ENCODE results near the gene EXPH5. TPM values are rescaled to one million over a fixed set of nuclear protein-coding genes. Genes with fewer than 3 reads are reported as not detected.
"Not testable (repeated sequence)": the region's sequence is repeated elsewhere in the genome, so short reads cannot be mapped to it uniquely, and the experiment has no call there.

Gene EXPH5
- polyA plus RNA-seq, 3 donors = 3.0 to 4.9 (median 3.8) TPM

DNA sequence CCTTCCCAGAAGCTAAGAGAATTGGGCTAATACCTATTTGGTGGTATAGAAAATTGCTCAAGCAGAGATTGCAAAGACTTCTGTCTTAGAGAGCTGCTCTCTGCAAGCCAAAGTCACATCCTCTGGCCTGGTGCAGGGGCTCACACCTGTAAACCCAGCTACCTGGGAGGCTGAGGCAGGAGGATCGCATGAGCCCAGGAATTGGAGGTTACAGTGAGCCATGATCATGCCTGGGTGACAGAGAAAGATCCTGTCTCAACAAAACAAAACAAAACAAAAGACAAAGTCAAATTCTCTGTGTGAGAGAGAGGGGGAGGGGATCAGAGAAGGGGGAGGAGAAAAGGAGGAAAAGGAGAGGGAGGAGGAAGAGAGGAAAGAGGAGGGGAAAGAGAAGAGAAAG lies 15.0 kb upstream of the EXPH5 start:
- DNase-seq (ENCODE audit: extremely low read depth in 1 of 11, low read depth in 9 of 11, low spot score in 4 of 11) = no peak

DNA sequence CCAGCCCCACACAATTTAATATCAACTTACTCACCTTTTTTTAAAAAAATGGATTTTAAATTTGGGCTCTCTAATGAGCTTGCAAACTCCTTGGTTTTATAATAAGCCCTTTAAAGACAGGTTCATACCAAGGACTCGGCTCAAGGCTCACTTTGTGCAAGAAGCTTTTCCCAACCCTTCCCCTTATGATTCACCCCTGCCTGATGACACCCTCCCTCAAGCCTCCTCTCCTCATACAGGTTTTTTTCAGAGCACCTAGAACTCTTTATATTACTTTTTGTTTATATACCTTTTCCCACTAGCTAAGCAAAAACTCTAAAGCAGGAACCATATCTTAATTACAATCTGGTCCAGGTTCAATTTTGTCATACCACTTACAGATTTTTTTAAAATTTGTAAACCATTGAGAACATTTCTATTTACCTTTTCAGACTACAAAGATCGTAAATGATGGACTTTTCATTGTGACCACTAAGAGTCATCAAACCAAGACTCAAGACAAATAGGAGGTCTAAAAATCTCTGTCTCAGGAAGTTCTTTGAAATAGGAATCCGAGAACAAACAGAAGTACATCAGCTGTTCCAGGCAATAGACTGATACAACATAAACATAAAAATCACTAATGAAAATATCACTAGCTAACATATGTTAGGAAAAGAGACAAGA lies 13.1 kb upstream of the EXPH5 start:
- DNase-seq (ENCODE audit: extremely low read depth in 1 of 11, low read depth in 9 of 11, low spot score in 4 of 11) = no peak

DNA sequence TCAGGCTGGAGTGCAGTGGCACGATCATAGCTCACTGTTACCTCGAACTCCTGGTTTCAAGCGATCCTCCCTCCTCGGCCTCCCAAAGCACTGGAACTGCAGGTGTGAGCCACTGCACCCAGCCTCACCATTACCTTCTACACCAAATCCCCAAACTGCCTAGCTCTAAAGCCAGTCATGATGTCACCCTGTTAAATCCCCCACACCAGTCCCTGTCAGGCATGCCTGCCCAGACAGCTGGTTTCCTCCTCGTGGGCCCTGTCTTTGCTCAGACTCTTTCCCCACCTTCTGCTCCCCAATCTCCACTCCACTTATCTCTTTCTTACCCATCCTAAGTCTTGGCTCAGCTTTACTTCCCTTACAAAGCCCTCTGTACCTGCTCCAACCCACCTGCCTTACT lies 12.5 kb upstream of the EXPH5 start:
- DNase-seq (ENCODE audit: extremely low read depth in 1 of 11, low read depth in 9 of 11, low spot score in 4 of 11) = no peak

DNA sequence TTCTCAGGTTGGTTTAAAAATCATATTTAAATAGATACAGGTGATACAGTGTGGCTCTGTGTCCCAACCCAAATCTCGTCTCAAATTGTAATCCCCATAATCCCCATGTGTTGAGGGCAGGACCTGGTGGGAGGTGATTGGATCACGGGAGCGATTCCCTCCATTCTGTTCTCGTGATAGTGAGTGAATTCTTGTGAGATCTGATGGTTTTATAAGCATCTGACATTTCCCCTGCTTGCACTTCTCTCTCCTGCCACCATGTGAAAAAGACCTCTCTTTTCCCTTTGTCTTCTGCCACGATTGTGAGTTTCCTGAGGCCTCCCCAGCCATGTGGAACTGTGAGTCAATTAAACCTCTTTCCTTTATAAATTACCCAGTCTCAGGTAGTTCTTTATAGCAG lies 9.2 kb upstream of the EXPH5 start:
- DNase-seq (ENCODE audit: extremely low read depth in 1 of 11, low read depth in 9 of 11, low spot score in 4 of 11) = not testable (repeated sequence)

DNA sequence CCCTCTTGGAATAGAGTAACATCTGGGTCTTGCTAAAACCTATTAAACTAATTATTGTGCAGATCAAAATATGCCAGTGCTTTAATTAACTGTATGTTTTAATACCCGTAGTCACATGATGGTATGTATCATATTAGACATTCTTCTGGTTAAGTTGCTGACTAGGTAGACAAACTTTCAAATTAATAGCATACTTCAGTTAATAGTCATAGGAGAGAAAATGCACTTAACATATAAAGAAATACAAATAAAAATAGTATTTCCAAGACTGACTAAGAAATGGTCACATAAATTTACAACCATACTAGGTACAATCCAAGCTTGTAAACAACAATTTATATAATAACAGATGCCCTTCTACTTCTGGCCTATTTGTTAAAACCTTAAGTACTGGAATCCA lies 7.6 kb upstream of the EXPH5 start:
- no peak for DNase-seq (ENCODE audit: extremely low read depth in 1 of 11, low read depth in 9 of 11, low spot score in 4 of 11)

DNA sequence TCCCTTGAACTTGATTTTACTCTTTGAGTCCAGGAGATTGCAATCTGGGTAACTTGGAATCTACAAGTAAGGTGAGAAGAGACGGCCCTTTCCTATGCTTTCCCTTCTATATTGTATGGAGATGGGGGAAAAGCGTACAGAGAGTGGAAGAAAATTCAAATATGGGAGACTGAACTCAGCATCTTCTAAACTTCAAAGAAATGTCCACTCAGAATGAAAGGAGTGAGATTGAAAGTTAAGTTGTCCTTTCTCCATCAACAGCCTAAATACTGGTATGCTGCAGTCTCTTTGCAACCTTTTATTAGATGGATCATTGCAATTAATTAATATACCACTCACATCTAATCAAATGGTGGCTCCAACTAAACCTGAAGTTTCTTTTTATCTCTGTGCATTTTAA lies 6.4 kb upstream of the EXPH5 start:
- no peak for DNase-seq (ENCODE audit: extremely low read depth in 1 of 11, low read depth in 9 of 11, low spot score in 4 of 11)

DNA sequence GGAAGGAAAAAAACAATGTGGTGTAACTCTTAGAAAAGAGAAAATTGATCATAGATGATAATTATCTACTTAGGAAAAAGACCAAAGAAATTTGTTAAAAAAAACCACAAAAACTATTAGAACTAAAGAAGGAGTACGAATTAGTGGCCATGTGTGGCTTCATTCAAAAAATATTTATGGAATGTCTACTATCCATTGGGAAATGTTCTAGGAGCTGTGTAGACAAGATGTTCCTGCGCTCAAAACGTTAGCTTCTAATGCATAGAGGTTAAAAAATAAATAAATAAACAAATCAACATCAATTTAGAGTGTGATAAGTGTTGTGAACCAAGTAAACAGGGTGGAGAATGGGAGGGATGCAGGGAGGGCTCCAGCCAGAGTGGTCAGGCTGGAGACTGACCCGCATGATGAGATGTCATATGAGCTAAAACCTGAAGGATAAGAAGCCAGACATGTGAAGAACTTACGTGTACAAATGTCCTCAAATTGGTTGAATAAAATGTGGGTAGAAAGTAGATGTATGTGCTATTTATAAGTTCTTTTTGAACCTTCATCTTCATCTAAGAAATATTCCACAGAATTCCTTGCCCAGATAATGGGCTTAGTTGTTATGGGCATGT lies 4.3 kb upstream of the EXPH5 start:
- no peak for DNase-seq (ENCODE audit: extremely low read depth in 1 of 11, low read depth in 9 of 11, low spot score in 4 of 11)

DNA sequence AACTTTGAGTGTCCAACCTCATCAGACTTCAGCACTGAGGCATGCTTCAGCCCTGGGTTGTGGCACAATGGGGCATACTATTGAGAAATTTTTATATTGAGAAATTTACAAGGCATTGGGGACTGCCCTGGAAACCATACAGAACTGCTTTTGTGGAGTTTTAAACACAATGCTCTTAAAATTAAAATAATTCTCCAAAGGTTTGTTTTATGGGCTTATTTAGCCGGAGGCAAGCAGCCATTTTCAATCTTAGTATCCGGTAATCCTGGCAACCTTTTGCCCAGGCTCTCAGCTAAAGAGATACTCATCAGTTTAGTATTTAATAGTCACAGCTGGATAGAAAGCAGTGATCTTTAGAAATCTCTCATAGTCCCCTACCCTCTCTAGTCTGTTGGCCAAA lies 3.1 kb upstream of the EXPH5 start:
- DNase-seq (ENCODE audit: extremely low read depth in 1 of 11, low read depth in 9 of 11, low spot score in 4 of 11) = no peak

DNA sequence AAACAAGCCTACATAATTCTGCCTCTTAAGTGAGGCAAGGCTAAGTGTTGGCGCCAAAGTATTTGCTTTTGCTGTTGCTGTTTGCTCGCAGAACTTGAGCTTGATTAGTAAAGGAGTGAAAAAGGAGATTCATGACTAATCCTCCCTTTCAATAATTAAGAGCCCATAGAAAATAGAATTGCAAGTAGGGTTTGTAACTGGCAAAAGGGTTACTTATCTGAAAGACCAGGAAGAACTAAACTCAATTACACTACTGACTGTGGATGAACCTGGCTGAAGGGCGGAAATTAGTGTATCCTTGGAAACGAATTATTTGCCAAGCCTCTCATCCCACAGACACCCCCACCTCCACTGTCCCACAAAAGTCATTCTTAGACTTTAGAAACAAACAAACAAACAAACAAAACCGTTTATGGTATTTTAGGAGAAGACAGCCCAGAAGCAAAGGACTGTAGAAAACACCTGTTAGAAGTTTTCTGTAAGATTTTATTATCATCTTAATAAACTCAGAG lies 411 bp upstream of the EXPH5 start:
- DNase-seq (ENCODE audit: extremely low read depth in 1 of 11, low read depth in 9 of 11, low spot score in 4 of 11) = no peak

DNA sequence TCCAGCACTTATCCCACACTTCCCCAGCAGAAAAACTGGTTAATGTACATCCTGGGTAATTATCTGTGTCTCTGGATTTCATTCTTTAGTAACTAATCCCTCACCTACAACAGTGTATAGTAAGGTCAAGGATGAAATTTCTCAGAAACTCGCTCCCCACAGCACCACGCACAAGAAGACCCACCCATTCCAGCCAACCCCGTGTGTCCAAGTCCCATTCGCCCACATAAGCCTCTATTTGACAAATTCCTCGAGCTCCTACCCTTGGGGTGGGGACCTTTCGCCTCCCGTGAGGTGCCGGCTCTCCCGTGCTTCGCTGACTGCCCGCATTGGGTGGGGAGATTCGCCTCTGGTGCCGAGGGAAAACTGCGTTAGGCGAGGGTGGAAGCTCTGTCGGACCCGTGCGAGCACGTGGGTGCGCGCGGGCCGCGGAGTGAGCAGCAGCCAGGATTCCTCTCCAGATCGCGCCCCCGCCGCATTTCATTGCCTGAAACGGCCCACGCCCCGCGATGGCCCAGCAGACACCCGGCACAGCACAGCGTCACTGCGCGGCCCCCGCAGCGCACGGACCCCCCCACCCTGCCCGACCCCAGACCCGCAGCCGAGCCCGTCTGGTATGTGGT lies 866 bp downstream of the EXPH5 start:
- peak in 4 of 11 donors; percentile 17 to 31 (median 21) for DNase-seq (ENCODE audit: extremely low read depth in 1 of 11, low read depth in 9 of 11, low spot score in 4 of 11)

DNA sequence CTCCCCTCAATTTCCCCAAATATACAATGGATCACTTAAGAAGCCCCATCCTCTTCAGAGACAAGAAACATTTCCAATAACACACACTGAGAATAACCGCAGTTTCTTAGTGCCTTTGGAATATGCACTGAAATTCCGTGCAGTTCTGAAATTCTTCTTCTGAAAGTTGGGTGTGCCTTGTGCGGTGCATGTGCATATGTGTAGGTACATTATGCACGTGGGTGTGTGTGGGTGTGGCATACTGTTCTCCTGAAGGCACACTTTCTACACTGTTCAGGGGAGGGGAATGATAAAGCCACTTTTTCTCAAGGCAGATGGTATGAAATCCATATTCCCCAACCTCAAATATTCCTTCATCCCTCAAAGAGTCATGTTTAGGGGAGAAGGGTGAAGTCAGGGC lies 1.7 kb downstream of the EXPH5 start:
- no peak for DNase-seq (ENCODE audit: extremely low read depth in 1 of 11, low read depth in 9 of 11, low spot score in 4 of 11)

DNA sequence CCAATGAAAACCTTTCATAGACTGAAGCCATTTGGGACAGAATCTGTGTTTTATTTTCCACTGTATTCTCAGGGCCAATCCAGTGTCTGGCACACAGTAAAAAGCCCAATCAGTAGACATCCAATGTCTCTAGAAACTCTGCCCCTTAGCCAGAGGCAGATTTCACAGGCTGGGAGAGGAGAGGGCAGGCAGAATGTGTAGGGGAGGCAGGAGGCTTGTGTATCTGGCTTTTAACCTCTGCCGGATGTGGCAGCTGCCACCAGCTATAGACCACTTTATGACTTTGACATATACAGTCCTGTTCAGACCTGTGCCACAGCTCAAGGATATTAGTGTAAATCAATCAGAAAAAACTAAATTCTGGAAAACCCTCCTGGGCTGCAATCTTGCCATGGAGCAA lies 4.4 kb downstream of the EXPH5 start:
- DNase-seq (ENCODE audit: extremely low read depth in 1 of 11, low read depth in 9 of 11, low spot score in 4 of 11) = no peak

DNA sequence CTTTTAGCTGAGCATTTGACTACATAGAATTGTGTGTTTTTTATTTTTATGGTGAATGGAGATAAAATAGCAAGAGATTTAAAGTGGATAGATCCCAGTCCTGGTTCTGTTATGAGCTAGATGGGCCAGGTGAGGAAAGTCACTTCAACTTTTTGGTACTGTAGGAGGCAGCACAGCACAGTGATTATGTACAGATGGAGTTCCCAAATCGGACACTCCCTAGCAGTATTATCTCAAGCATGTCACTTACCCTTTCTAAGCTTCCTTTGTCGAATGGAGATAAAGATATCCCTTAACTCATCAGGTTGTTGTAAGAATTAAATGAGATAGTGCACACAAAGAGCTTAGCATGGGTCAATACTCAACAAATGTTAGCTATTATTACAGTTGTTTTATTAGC lies 5.3 kb downstream of the EXPH5 start:
- DNase-seq (ENCODE audit: extremely low read depth in 1 of 11, low read depth in 9 of 11, low spot score in 4 of 11) = no peak

DNA sequence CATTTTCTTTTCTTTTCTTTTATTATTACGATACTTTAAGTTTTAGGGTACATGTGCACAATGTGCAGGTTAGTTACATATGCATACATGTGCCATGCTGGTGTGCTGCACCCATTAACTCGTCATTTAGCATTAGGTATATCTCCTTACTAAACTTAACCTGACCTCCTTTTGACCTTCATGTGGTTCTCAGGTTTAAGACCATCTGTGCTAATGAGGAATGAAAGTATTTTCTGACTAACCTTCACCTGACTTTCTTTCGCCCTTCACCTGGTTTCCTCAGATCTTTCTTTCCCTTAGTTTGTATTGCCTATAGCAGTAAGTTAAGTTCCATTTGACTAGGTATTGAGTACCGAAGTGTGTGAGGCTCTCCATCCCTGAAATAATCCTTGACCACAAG lies 6.5 kb downstream of the EXPH5 start:
- no peak for DNase-seq (ENCODE audit: extremely low read depth in 1 of 11, low read depth in 9 of 11, low spot score in 4 of 11)

DNA sequence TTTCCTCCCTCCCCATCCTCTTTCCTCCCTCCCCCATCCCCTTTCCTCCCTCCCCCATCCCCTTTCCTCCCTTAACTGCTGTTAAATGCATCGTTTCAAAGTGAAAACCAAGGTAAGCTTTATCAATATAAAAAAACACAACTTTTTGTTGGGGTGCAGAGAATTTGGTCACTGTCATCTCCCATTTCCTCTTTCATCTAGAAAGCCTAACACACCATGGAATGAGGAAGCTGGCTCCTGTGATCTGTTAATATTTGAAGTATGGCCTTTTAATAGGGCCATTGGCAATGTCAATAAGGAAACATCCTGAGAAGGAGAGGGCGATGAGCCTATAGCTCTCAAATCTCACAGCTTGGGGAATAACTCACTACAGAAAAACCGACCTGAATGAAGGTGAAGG lies 7.0 kb downstream of the EXPH5 start:
- no peak for DNase-seq (ENCODE audit: extremely low read depth in 1 of 11, low read depth in 9 of 11, low spot score in 4 of 11)

DNA sequence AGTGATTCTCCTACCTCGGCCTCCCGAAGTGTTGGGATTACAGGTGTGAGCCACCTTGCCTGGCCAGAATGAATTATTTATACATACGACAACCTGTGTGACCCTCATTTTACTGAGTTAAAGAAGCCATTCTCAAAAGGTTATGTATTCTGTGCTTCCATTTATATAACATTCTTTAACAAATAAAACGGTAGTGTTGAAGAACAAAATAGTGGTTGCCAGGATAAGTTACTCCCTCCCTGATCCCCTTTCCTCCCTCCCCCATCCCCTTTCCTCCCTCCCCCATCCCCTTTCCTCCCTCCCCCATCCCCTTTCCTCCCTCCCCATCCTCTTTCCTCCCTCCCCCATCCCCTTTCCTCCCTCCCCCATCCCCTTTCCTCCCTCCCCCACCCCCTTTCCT lies 7.4 kb downstream of the EXPH5 start:
- DNase-seq (ENCODE audit: extremely low read depth in 1 of 11, low read depth in 9 of 11, low spot score in 4 of 11) = not testable (repeated sequence)

DNA sequence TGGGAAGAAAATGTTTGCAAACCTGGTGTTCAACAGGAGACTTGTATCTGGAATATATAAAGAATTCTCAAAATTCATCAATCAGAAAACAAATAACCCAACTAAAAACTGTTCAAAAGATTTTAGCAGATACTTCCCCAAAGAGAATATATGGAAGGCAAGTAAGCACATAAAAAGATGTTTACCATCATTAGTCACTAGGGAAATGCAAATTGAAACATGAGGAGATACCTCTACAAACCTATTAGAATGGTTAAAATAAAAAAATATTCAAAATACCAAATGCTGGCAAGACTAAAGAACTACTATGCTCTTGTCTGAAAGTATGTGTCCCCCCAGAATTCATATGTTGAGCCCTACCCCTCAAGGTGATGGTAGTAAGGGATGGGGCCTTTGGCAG lies 8.6 kb downstream of the EXPH5 start:
- DNase-seq (ENCODE audit: extremely low read depth in 1 of 11, low read depth in 9 of 11, low spot score in 4 of 11) = no peak

DNA sequence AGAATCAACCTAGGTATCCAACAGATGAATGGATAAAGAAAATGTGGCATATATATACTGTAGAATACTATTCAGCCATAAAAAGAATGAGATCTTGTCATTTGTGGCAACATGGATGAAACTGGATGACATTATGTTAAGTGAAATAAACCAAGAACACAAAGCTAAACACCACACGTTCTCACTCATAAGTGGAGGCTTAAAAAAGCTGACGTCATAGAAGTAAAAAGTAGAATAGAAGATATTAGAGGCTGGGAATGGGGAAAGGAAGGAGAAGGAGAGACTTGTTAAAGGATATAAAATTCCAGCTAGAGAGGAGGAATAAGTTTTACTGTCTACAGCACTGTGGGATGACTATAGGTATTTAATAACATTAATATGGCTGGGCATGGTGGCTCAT lies 12.9 kb downstream of the EXPH5 start:
- DNase-seq (ENCODE audit: extremely low read depth in 1 of 11, low read depth in 9 of 11, low spot score in 4 of 11) = no peak

DNA sequence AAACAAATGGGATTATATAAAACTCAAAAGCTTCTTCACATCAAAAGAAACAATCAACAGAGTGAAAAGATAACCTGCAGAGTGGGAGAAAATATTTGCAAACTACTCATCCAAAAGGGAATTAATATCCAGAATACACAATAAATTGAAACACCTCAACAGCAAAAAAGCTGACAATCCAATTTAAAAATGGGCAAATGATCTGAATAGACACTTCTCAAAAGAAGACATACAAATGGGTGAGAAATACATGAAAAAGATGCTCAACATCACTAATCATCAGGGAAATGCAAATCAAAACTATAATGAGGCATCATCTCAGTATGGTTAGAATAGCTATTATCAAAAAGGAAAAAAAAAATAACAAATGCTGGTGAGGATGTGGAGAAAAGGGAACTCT lies 13.5 kb downstream of the EXPH5 start:
- no peak for DNase-seq (ENCODE audit: extremely low read depth in 1 of 11, low read depth in 9 of 11, low spot score in 4 of 11)

DNA sequence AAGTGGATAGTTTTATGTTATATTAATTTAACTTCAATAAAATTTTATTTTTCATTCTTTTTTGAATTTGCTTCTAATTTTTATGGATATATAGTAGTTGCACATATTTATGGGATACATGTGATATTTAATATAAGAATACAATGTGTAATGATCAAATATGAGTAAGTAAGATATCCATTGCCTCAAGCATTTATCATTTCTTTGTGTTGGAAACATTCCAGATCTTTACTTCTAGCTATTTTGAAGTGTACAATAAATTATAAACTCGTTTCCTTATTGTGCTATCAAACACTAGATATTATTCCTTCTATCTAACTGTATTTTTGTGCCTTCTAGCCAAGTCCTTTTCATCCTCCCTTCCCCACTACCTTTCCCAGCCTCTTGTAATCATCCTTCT lies 17.0 kb downstream of the EXPH5 start:
- DNase-seq (ENCODE audit: extremely low read depth in 1 of 11, low read depth in 9 of 11, low spot score in 4 of 11) = no peak

DNA sequence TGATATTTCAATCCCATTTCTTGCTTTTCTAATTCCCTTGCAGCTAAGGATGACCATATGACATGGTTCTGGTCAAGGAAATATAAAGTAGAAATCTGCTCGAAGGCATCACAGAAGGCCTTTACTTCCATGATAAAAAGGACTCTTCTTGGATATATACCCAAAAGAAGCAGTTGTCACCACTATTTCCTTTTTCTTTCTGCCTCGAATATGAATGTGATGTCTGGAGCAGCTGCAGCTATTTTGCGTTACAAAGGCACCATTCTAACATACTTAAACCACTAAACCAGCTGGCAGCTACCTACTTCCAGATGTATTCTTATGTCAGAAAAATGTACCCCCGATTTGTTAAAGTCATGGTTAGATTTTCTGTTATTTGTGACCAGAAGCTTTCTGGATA lies 18.9 kb downstream of the EXPH5 start:
- DNase-seq (ENCODE audit: extremely low read depth in 1 of 11, low read depth in 9 of 11, low spot score in 4 of 11) = no peak
